GM21390 (cell line): ENCODE data around the gene C16orf78.
"Not testable (repeated sequence)": the region's sequence is repeated elsewhere in the genome, so short reads cannot be mapped to it uniquely, and the experiment has no call there.

ENCODE experiments used
- ATAC-seq: cut with Tn5 transposase; IDR thresholded peaks from one replicate; pipeline ENCODE4 v1.9.1; 2021; ENCODE audit not compliant: unreplicated experiment

The C16orf78 gene

DNA sequence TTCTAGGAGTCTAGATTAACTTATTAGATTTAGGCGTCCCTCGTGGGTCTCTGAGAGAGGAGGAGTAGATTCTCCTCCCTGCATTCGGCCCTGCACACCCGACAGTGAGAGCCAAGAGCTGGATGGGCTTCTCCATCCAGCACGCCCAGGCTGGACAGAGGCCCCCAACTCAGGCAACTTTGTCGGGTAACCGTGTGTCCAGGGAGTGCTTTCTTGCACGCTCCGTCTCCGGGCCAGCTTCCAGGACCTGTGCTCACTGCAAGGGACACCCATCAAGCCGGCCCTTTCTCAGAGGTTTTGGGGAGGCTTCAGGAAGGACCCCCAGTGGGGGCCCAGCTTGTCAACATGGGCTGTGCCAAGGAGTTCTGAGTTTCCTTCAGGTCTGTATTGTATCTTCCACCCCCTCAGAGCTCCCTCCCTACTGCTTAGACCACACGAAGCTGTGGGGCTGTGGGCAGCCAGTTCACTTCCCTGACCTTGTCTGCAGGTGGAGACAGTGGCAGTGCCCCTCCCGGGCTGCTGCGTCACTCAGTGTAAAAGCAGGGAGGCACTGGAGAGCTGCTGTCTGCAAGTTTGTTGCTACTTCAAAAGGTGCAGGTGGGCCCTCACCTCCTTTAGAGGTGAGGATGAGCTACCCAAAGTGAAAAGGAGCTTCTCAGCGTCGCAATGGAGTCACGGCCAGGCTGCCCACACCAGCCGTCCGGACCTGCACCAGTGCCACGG, 24.0 kb upstream of the C16orf78 start:
- ATAC-seq = no peak

GRCh38 chr16:49350265-49351095, 23.1 kb upstream of the C16orf78 start:
- peak; percentile 62 for ATAC-seq

- ATAC-seq = no peak
Observed at GRCh38 chr16:49351096-49351487, 22.5 kb upstream of the C16orf78 start.

- ATAC-seq = no peak
Observed at GRCh38 chr16:49352892-49353291, 20.7 kb upstream of the C16orf78 start.

- no peak for ATAC-seq
Observed at GRCh38 chr16:49353680-49354079, 19.9 kb upstream of the C16orf78 start.

GRCh38 chr16:49354101-49354500, 19.5 kb upstream of the C16orf78 start:
- ATAC-seq = no peak

DNA sequence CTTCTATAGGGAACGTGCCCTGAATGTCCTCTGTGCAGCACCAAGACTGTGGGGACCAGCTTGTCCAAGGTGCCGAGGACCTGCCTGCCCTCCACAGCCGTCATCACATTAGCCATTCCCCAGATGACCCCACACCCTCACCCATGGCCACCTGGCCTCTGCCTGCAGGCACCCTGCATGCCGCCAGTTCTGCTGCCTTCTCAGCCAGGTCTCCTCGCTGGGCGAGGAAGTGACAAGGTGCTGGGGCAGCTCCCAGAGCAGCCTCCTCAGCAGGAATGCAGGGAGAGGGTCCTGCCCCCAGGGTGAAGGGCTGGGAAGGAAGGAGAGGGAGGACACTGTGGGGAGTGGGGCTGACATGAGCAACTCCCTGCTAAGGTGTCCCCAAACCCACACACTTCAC, 18.6 kb upstream of the C16orf78 start:
- ATAC-seq = no peak

GRCh38 chr16:49355933-49356665, 17.5 kb upstream of the C16orf78 start:
- ATAC-seq = no peak

DNA sequence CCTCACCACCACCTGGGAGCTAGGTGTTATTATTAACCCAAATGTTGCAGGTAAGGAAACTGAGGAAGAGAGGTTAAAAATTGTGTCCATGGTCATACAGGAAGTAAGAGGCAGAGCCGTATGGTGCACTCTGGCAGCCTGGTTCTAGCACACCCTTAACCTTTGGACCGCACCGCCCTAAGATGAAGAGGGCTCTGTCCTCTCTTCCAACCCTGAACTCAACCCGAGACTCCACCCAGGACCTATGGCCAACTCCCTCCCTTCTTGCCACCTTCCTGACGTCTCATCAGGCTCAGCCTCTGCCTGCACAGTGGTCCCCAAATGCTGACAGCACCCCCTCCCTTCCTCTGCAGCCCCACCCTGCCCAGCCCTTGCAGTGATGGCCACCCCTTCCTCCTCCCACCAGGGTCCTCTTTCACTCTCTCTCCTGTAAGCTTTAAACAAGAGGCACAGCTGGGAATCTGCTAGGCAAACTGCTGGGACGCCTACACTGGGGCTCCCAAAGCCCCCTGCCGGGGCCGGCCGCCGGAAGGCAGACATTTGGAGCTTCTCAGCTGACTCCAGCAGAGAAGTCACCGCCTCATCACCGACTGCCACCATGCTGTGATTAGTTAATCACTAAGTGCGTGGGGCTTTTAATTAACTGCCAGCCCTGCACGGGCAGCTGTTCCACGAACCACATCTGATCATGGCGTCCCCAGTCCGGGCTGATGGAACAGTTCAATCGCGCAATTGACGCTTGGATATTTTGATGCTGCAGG, 16.7 kb upstream of the C16orf78 start:
- ATAC-seq = no peak

- ATAC-seq = no peak
Observed at GRCh38 chr16:49359591-49359990, 14.0 kb upstream of the C16orf78 start.

- not testable (repeated sequence) for ATAC-seq
Observed at GRCh38 chr16:49361731-49362130, 11.9 kb upstream of the C16orf78 start.

GRCh38 chr16:49362230-49362629, 11.4 kb upstream of the C16orf78 start:
- ATAC-seq = no peak

DNA sequence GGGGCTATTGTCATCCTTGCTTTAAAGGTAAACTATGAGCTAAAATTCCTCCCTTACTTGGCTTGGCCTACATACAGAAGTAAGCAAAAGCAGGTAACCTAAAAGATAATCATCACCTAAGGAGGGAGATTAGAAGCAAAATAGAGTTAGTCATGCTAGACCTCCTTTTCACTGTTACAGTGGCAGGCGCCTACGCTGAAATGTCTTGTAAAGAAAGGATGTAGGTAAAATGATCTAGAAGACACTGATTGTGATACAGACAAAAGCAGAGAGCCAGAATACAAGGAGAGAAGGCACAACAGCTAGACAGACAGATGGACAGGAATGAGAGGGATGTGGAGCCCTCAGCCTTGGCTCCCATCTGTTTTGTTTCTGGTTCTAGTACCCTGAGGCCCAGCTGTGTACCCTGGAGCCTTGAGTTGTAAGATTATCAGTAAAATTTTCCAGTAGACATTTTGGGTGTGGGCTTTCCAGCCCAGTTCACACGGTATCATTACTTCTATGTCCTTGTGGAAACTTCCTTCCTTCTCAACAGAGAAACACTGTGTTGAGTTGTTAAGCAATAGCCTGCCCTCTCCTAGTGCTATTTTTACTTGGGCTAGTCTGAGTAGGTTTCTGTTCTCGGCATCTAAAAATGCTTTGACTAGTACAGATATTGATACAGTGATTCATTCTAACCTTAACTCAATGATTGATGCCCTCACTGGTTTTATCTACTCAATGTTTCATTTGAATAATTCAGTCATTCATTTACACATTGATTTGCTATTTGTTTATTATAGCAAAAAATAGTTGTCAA, 7.7 kb upstream of the C16orf78 start:
- peak; percentile 93 for ATAC-seq

DNA sequence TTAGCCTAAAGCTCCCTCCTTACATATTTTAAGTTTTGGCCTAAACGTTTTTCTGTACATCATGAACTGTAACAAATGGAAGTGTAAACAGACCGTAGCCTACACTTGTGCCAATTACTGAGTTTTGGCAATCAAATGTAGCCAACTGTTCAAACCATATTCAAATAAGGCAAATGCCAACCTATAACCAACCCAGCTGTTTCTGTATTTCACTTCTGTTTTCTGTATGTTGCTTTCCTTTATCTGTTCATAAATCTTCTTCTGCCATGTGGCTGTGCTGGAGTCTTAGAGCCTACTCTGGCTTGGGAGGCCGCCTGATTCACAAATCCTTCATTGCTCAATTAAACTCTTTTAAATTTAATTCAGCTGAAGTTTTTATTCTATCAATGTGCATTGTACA, 6.9 kb upstream of the C16orf78 start:
- peak; percentile 45 for ATAC-seq

- no peak for ATAC-seq
Observed at GRCh38 chr16:49369651-49370611, 3.7 kb upstream of the C16orf78 start.

GRCh38 chr16:49376206-49376605, 2.6 kb downstream of the C16orf78 start:
- ATAC-seq = no peak

DNA sequence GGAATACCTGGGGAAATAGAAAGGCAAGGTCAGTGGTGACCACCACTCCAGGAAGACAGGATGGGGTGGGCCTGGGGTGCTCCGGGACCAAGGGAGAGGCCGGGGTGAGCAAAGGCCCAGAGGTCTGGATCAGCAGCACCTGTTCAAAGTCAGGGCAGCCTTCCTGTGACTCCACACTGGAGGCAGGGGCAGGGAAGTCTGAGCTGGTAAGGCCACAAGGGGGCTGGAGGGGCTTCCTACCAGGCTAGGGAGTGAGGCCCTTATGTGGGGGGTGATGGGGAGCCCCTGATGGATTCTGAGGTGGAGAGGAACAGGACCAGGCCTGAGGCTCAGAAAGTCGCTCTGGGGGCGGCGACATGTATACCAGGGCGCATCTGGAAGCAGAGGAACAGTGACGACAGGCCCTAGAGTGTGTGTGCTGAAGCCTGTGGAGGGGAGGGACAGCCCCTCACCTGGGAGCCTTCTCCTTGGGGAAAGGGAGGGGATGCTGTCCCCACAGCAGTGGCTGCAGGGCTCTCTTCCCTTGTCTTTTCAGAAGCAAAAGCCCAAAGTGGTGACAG, 3.7 kb downstream of the C16orf78 start:
- ATAC-seq = no peak

DNA sequence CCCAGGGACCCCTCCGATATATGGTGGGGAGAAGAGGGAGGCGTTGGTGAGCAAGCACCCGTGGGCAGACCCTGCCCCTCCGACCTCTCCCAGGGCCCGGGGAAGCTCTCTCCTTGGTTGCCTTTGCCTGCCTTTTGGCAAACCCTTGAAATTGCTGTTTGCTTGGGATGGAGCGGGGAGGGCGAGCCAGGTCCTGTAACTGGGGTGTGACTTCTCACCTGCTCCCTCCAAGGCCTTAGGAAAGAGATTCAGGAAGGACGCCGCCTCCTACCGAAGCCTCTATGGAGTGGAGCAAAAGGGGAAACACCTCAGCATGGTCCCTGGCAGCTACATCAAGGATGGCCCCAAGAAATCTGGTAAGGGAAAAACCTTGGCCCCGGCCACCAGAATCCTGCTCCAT, 4.6 kb downstream of the C16orf78 start:
- no peak for ATAC-seq

DNA sequence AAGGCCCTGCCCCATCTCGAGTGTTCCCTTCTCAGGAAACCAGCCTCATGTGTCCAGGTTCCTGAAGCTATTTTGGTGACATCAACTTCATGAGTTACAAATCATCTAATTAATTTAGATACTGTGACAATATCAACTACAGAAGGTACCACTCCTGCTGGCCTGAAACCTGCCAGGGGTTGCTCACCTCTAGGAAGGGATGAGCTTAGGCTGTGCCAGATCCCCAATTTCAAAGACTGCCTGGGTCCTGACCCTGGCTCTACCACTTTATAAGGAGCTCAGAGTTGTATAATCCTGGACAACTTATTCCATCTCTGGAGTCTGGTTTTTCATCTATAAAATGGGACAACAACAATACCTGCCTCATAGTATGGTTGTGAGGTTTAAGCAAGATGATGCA, 5.2 kb downstream of the C16orf78 start:
- ATAC-seq = no peak
